Renal cortical epithelial cell (primary cell): ENCODE data around the gene EIF2AK3. TPM values are rescaled to one million over a fixed set of nuclear protein-coding genes. Genes with fewer than 3 reads are reported as not detected.
"Not testable (repeated sequence)": the region's sequence is repeated elsewhere in the genome, so short reads cannot be mapped to it uniquely, and the experiment has no call there.

ENCODE experiments used
- DNase-seq: peaks from one replicate; pipeline ENCODE4 v3.0.0-alpha.2; 2011; ENCODE audit warnings: low read depth
- total RNA-seq: library from RNA; depleted of rRNA; stranded (reverse); fragments of >200 nt; gene quantifications from 2 replicates; pipeline ENCODE4 v1.2.3, GENCODE V29; 2014

EIF2AK3 gene
- 35.8 and 57.3 TPM in 2 replicates for total RNA-seq

GRCh38 chr2:88627055-88627855 is at the start of gene EIF2AK3:
Gene EIF2AK3 (minus strand): TSS chr2:88627464. CDS start chr2:88627274, 190 bp downstream.
- peak; percentile 100 for DNase-seq

GRCh38 chr2:88673363-88673762 is 46.1 kb upstream of the EIF2AK3 start:
- DNase-seq: no peak

GRCh38 chr2:88671786-88672427 is 44.6 kb upstream of the EIF2AK3 start:
- DNase-seq: peak; percentile 61

- DNase-seq: peak; percentile 52
Observed at GRCh38 chr2:88669482-88670214, 42.4 kb upstream of the EIF2AK3 start.

- no peak for DNase-seq
Observed at GRCh38 chr2:88668862-88669261, 41.6 kb upstream of the EIF2AK3 start.

- no peak for DNase-seq
Observed at GRCh38 chr2:88667219-88667618, 40.0 kb upstream of the EIF2AK3 start.

- DNase-seq: no peak
Observed at GRCh38 chr2:88666576-88666975, 39.3 kb upstream of the EIF2AK3 start.

GRCh38 chr2:88660622-88661021 is 33.4 kb upstream of the EIF2AK3 start:
- no peak for DNase-seq

GRCh38 chr2:88659538-88659915 is 32.3 kb upstream of the EIF2AK3 start:
- peak; percentile 72 for DNase-seq

- DNase-seq: no peak
Observed at GRCh38 chr2:88658881-88659537, 31.7 kb upstream of the EIF2AK3 start.

GRCh38 chr2:88658326-88658725 is 31.1 kb upstream of the EIF2AK3 start:
- no peak for DNase-seq

GRCh38 chr2:88657131-88657530 is 29.9 kb upstream of the EIF2AK3 start:
- DNase-seq: no peak

GRCh38 chr2:88656690-88657089 is 29.4 kb upstream of the EIF2AK3 start:
- no peak for DNase-seq

GRCh38 chr2:88654714-88655113 is 27.4 kb upstream of the EIF2AK3 start:
- no peak for DNase-seq

- no peak for DNase-seq
Observed at GRCh38 chr2:88651646-88652045, 24.4 kb upstream of the EIF2AK3 start.

- DNase-seq: not testable (repeated sequence)
Observed at GRCh38 chr2:88645291-88645882, 18.1 kb upstream of the EIF2AK3 start.

GRCh38 chr2:88642278-88642677 is 15.0 kb upstream of the EIF2AK3 start:
- DNase-seq: no peak

- DNase-seq: no peak
Observed at GRCh38 chr2:88641330-88641729, 14.1 kb upstream of the EIF2AK3 start.

- DNase-seq: no peak
Observed at GRCh38 chr2:88639865-88640264, 12.6 kb upstream of the EIF2AK3 start.

GRCh38 chr2:88638743-88639142 is 11.5 kb upstream of the EIF2AK3 start:
- DNase-seq: peak; percentile 70

- no peak for DNase-seq
Observed at GRCh38 chr2:88638123-88638650, 10.9 kb upstream of the EIF2AK3 start.
